AG09309 (cell line): ENCODE measurements around the gene TEPSIN.
A peak's percentile ranks its signal among the peaks of the same experiment; 100 is the strongest.
"Not testable (repeated sequence)": the region's sequence is repeated elsewhere in the genome, so short reads cannot be mapped to it uniquely, and the experiment has no call there.

Source experiments
- DNase-seq: peaks from one replicate; pipeline ENCODE4 v3.0.0-alpha.2; 2010; ENCODE audit warnings: low read depth
- H3K4me3 ChIP-seq: 2 replicates; pipeline ENCODE4 v1.5.1; 2011; ENCODE audit warnings: mild to moderate bottlenecking, low read depth, low read length, moderate library complexity; ENCODE audit not compliant: control insufficient read depth
- TF ChIP-seq, protein P1 (sequence below): IDR thresholded peaks from 2 replicates; pipeline ENCODE4 v1.5.1; 2011; ENCODE audit warnings: mild to moderate bottlenecking, low read depth, low read length, inconsistent platforms; ENCODE audit not compliant: insufficient read depth, control insufficient read depth; ENCODE audit errors: missing control alignments

TEPSIN gene

DNA sequence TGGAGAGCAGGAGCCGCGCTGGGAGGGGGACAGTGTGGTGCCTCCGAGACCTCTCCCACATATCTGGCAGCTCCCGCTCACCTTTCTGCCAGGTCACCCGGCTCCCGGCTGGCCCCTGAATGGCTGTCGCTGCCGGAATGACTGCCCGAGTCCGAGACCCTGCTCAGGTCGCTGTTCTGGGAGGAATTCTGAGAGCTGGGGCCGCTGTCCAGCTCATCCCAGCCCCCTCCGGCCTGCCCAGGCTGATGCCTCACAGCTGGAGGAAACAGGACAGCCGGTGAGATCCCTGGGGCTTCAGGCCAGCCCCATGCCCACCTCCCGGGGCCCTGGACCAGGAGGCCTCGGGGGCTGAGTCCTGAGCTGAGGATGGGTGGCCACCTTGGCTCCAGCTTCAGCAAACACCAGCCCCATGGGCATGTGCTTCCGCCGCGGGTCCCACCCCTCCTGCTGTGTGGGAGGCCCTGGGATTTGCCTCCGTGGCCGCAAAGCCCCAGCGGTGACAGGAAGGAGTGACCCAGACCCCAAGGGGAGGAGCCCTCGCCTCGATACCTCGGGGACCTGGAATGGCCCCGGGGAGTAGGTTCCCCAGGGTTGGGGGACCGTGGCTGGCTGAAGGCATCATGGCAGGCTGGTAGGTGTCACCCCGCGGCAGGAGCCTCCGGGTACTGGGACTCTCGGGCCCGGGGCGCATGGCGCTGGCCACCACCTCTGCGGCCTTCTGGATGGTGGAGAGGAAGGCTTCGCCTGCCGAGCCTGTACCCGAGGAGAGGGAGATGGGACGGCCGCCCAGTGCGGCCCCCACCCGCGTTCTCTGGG lies 6.9 kb downstream of the TEPSIN start:
- H3K4me3 ChIP-seq = no peak overlapping the region
- TF ChIP-seq, protein P1, sequence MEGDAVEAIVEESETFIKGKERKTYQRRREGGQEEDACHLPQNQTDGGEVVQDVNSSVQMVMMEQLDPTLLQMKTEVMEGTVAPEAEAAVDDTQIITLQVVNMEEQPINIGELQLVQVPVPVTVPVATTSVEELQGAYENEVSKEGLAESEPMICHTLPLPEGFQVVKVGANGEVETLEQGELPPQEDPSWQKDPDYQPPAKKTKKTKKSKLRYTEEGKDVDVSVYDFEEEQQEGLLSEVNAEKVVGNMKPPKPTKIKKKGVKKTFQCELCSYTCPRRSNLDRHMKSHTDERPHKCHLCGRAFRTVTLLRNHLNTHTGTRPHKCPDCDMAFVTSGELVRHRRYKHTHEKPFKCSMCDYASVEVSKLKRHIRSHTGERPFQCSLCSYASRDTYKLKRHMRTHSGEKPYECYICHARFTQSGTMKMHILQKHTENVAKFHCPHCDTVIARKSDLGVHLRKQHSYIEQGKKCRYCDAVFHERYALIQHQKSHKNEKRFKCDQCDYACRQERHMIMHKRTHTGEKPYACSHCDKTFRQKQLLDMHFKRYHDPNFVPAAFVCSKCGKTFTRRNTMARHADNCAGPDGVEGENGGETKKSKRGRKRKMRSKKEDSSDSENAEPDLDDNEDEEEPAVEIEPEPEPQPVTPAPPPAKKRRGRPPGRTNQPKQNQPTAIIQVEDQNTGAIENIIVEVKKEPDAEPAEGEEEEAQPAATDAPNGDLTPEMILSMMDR = no peak
- DNase-seq = no peak

DNA sequence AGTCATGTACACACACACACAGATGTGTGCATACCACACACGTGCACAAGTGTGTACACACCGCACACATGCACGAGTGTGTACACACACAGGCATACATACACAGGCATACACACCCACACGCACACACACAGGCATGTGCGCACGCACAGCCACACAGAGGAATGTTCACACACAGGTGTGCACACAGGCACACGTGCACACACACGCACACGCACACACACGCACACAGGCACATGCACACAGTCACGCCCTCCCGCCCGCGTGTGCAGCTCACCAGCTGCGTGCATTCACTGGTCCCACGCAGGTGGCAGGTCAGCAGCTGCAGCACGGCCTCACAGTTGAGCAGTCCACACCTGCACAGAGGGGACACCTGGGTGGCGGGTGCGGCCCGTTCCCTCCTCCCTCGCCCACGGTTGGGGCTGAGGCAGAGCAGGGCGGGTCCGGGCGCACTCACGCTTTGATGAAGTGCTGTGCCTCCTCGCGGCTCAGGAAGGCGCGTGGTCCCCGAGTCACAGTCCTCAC lies 7.7 kb downstream of the TEPSIN start:
- TF ChIP-seq, protein P1 = no peak
- no peak for DNase-seq
- H3K4me3 ChIP-seq = no peak overlapping the region

DNA sequence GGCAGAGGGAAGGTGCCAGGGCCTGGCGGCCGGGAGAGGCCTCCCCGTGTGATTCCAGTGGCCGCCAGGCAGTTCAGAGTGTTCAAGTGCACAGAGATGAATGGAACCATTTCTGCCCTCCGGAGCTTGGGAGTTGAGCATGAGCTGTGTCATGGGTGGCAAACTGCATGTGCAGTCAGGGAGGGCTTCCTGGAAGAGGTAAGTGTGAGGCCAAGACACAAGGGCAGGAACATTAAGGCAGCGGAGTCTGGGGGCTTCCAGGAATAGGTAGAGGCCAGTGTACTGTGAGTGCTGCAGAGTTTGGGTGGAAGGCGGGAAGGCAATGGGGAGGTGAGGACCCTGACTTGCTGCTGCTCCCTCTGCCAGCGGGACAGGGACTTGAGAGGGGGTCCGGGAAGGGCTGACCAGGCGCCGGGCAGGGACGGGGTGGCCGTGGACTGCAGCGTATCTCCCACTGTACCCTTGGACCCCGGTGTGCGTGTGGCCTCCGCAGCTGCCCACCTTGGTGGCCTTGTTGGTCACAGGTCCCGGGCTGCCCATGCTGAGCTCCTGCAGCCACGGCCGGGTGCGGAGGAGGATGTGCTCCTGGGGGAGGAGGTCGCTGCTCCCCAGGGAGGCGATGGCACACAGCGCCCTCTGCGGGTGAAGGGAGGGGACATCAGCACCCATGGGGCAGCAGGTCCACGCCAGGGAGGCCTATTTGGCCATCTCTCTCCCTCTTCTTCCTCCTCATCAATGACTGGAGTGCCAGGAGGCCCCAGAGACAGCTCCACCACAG lies 8.6 kb downstream of the TEPSIN start:
- TF ChIP-seq, protein P1 = peak; percentile 37
- DNase-seq = no peak
- H3K4me3 ChIP-seq = no peak overlapping the region

DNA sequence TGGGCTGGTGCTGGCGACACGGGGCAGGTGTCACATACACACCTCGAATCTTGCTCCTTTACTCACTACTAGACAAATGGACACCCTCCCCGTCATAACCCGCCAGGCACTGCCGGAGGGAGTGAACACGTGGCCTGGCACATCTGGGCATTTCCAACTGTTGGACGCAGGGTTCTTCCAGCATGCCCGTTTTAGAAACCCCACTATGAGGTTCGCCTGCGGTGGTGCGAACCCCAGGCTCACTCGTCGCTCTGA lies 9.3 kb downstream of the TEPSIN start:
- TF ChIP-seq, protein P1 = no peak
- DNase-seq = no peak
- no peak overlapping the region for H3K4me3 ChIP-seq

DNA sequence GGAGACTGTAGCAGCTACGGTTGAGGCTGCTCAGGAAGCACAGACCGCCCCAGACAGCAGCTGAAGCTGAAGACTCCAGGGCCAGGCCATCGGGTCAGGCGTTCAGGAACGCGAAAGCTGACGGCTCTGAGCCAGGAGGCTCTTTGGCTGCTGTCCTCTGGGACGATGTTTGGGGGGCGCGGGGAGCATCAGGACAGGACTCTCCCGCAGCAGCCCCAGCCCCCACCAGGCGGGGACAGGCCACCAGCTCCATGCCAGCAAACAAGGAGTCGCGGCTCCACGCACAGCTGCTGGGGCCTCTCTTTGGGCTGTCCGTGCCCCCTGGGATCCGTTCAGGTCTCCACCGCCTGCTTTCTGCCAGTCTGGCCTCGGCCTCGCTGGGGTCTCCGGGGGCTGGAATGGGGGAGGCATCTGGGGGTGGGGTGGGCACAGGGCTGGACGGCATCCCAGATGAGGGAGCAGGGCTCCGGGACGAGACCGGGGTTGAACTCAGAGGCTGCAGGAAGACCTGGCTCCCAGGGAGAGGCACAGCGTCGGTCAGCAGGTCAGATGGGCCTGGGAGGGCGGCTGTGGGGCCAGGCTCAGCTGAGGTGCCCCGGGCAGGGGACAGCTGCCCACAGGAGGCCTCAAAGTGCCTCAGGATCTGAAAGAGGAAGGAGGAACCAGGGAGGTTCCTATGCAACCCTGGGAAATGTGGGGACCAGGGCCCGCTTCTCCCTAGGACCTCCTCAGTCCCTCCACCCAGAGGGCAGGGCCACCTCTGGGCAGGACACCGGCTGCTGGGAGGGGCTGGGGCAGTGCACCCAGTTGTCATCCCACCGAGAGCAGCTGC lies 9.8 kb downstream of the TEPSIN start:
- H3K4me3 ChIP-seq = no peak overlapping the region
- TF ChIP-seq, protein P1 = no peak
- DNase-seq = no peak

DNA sequence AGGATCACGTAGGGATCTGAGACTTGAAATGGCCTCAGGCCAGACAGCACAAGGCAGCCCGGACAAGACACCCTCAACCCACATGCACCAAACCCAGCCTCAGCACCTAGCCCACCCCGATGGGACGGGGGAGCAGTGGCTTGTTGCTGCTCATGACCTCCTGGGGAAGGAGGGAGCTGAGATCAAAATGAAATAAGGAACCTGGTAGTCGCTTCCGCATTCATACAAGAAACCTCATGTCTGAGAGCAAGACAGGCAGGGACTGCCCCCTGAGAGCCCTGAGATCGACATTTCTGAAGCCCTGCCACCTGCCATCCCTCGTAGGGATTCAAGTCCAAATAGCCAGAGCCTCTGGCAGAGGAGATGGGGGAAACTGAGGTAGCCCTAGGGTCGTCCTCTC lies 10.4 kb downstream of the TEPSIN start:
- DNase-seq = no peak
- H3K4me3 ChIP-seq = no peak overlapping the region
- TF ChIP-seq, protein P1 = no peak

DNA sequence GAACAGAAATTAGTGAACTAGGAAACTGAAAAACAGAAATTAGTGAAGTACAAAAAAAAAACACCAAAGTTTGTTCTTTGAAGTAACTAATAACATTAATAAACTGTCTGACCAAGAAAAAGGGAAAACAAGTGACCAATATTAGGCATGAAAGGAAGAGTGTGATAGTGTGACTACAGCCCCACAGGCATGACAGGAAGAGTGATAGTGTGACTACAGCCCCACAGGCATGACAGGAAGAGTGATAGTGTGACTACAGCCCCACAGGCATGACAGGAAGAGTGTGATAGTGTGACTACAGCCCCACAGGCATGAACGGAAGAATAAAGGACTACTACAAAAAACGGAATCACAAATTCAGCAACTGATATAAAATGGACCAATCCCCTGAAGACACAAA lies 11.2 kb downstream of the TEPSIN start:
- not testable (repeated sequence) for H3K4me3 ChIP-seq, DNase-seq
